K562 (cell line): ENCODE measurements around the gene SMIM17. TPM values are rescaled to one million over a fixed set of nuclear protein-coding genes. Genes with fewer than 3 reads are reported as not detected.

Experiments
- ATAC-seq: fragments of 200-7000 bp; cut with Tn5 transposase; 3 replicates; pipeline ENCODE4 v1.9.1; 2020; ENCODE audit warnings: moderate library complexity
- BruUV-seq: library from RNA; stranded (reverse); fragments of 400-500 nt; replicated peaks from 2 replicates; lab custom pipeline; 2021; lab: Mats Ljungman, UMichigan
- CTCF ChIA-PET: fragments of 300-600 bp; formaldehyde crosslinking; extraction: SDS; loops from one replicate; lab custom pipeline; 2021; ENCODE audit warnings: low intra/inter-chr PET ratio; lab: Yijun Ruan, JAX
- POLR2A ChIA-PET: fragments of 300-600, 350-650 bp; sonication (Branson Sonifier 250); formaldehyde crosslinking; extraction: SDS; loops from one replicate; lab custom pipeline; 2021; ENCODE audit warnings: antibody characterized with exemption, inconsistent platforms; lab: Yijun Ruan, JAX
- DNase-seq, 4 experiments: peaks; one replicate each; pipeline versions ENCODE4 v3.0.0 to v3.0.0-alpha.2; 2011 to 2018; ENCODE audit warnings: low spot score in 3 of 4, mixed read lengths in 3 of 4; ENCODE audit errors: extremely low read depth in 1 of 4
- FAIRE-seq: peaks from 2 replicates; lab custom pipeline; 2011; peaks lifted over from hg19 to GRCh38; lab: Jason Lieb, UNC
- H2AFZ ChIP-seq: 2 replicates; pipeline ENCODE4 v1.6.0; 2011; ENCODE audit warnings: low read depth, low read length, control low read depth, inconsistent platforms
- H3K27ac ChIP-seq: fragments of 200-600 bp; 3 replicates; pipeline ENCODE4 v1.8.0; 2011; ENCODE audit warnings: low read depth, mild to moderate bottlenecking, control low read depth, inconsistent platforms, low read length, moderate library complexity, mixed read lengths; ENCODE audit errors: extremely low read depth
- H3K27me3 ChIP-seq, 2 experiments: fragments of 300-600 bp in 1 of 2; 2 replicates in 1 of 2; 3 replicates in 1 of 2; pipeline versions ENCODE4 v1.6.0 to v1.8.0; 2011; ENCODE audit warnings: inconsistent platforms in 2 of 2, low read length in 2 of 2, mild to moderate bottlenecking in 1 of 2, mixed read lengths in 1 of 2, moderate library complexity in 1 of 2; ENCODE audit not compliant: control insufficient read depth in 2 of 2, insufficient read depth in 2 of 2
- H3K36me3 ChIP-seq: fragments of 300-600 bp; 3 replicates; pipeline ENCODE4 v1.8.0; 2011; ENCODE audit warnings: mild to moderate bottlenecking, low read length, inconsistent platforms; ENCODE audit not compliant: control insufficient read depth, insufficient read depth
- H3K4me1 ChIP-seq, 2 experiments: fragments of 200-600 bp in 1 of 2; replicated peaks in 1 of 2; 2 replicates in 1 of 2; 3 replicates in 1 of 2; pipeline versions ENCODE4 v1.5.1 to v1.8.0; 2011; ENCODE audit warnings: inconsistent platforms in 2 of 2, low read length in 2 of 2, mild to moderate bottlenecking in 1 of 2, mixed read lengths in 1 of 2, moderate library complexity in 1 of 2; ENCODE audit not compliant: control insufficient read depth in 2 of 2, insufficient read depth in 2 of 2
- H3K4me2 ChIP-seq: 2 replicates; pipeline ENCODE4 v1.6.1; 2011; ENCODE audit warnings: low read length, control low read depth, inconsistent platforms, mixed read lengths; ENCODE audit not compliant: insufficient read depth
- H3K4me3 ChIP-seq: fragments of 200-600 bp; sonication (generic), shearing (Covaris generic); 2 replicates; pipeline ENCODE4 v1.5.1; 2016; ENCODE audit warnings: control low read depth, inconsistent platforms
- H3K79me2 ChIP-seq: fragments of 200-600 bp; 3 replicates; pipeline ENCODE4 v1.8.0; 2011; ENCODE audit warnings: low read length, inconsistent platforms; ENCODE audit not compliant: control insufficient read depth, insufficient read depth
- H3K9ac ChIP-seq, 2 experiments: 2 replicates each; pipeline versions ENCODE4 v1.6.0 to v1.6.1; 2011; ENCODE audit warnings: low read depth in 2 of 2, low read length in 2 of 2, control low read depth in 1 of 2, inconsistent platforms in 1 of 2, mild to moderate bottlenecking in 1 of 2, mixed read lengths in 1 of 2; ENCODE audit not compliant: insufficient read depth in 1 of 2
- H3K9me1 ChIP-seq: one replicate; pipeline ENCODE4 v1.6.0; 2011; ENCODE audit warnings: inconsistent platforms, mild to moderate bottlenecking, low read length, moderate library complexity; ENCODE audit not compliant: control insufficient read depth, insufficient read depth
- H3K9me3 ChIP-seq: replicated peaks from 2 replicates; pipeline ENCODE4 v1.5.1; 2011; ENCODE audit warnings: low read depth, low read length, inconsistent platforms; ENCODE audit not compliant: control insufficient read depth, insufficient read depth
- H4K20me1 ChIP-seq: replicated peaks from 2 replicates; pipeline ENCODE4 v1.6.1; 2011; ENCODE audit warnings: low read length, inconsistent platforms, mixed read lengths; ENCODE audit not compliant: control insufficient read depth, insufficient read depth
- ARID1B ChIP-seq: fragments of 450-650 bp; IDR thresholded peaks from 2 replicates; pipeline ENCODE4 v1.6.1; 2016; ENCODE audit warnings: antibody characterized with exemption, mild to moderate bottlenecking, inconsistent platforms
- CAMTA2 ChIP-seq: fragments of 250-450 bp; sonication (Bioruptor Pico); conservative IDR thresholded peaks from 2 replicates; pipeline ENCODE4 v1.5.1; 2022
- EGR1 ChIP-seq: fragments of 450-650 bp; conservative IDR thresholded peaks from 2 replicates; pipeline ENCODE4 v1.6.1; 2017; ENCODE audit warnings: mild to moderate bottlenecking
- MAZ ChIP-seq, 2 experiments: fragments of 450-650 bp in 1 of 2; sonication (generic) in 1 of 2; formaldehyde crosslinking; IDR thresholded peaks in 1 of 2; conservative IDR thresholded peaks in 1 of 2; 2 replicates each; pipeline versions ENCODE4 v1.4.0 to v1.5.0; 2020; ENCODE audit warnings: mild to moderate bottlenecking in 1 of 2, missing genetic modification reagents in 1 of 2
- MEF2A ChIP-seq: IDR thresholded peaks from 2 replicates; pipeline ENCODE4 v1.6.1; 2011; ENCODE audit warnings: low read depth, mild to moderate bottlenecking, low read length, moderate library complexity; ENCODE audit not compliant: control insufficient read depth
- WGBS: fragments of 100-300 bp; shearing (Covaris generic); methylation state at CpG from one replicate; pipeline ENCODE4 v1.1.6; 2016; ENCODE audit warnings: low coverage, mixed read lengths; ENCODE audit not compliant: insufficient coverage; ENCODE audit errors: missing lambda C conversion rate; 5-methylcytosine and 5-hydroxymethylcytosine counted together
- in situ Hi-C: fragments of 300-500 bp; cut with MboI; formaldehyde crosslinking; loops from 4 replicates; pipeline ENCODE4 v1.15.0; 2018; ENCODE audit warnings: inconsistent platforms, mixed read lengths
- intact Hi-C: fragments of 100-400 bp; cut with micrococcal nuclease; formaldehyde crosslinking; loops from 2 replicates; pipeline ENCODE4 v1.14.2; 2022
- polyA plus RNA-seq, 8 experiments: library from polyadenylated mRNA; depleted of rRNA in 4 of 8; stranded (reverse) in 5 of 8; unstranded in 3 of 8; fragments of >200 nt; fragmentation: Nextera tagmentation in 2 of 8; fragmentation: Illumina TruSeq in 1 of 8; extraction: Ambion mirVana in 2 of 8; extraction: Trizol in 1 of 8; gene quantifications; 2 replicates each; pipeline versions ENCODE4 v1.2.1 to v1.2.3, GENCODE V29; 2011 to 2014; ENCODE audit warnings: inconsistent platforms in 1 of 8, missing spikeins in 1 of 8
- total RNA-seq, 7 experiments: library from RNA; depleted of rRNA in 6 of 7; stranded (reverse); fragments of >200 nt in 6 of 7; fragmentation: Illumina TruSeq in 2 of 7; extraction: Trizol in 2 of 7; gene quantifications; 2 replicates each; pipeline versions ENCODE4 v1.2.1 to v1.2.3, GENCODE V29; 2011 to 2021; ENCODE audit warnings: low replicate concordance in 1 of 7
- TF ChIP-seq, protein P1 (sequence below), 2 experiments: fragments of 450-650 bp; formaldehyde crosslinking in 1 of 2; IDR thresholded peaks; 2 replicates each; pipeline versions ENCODE4 v1.4.0 to v1.6.1; 2014 to 2020; ENCODE audit warnings: mild to moderate bottlenecking in 2 of 2, borderline replicate concordance in 1 of 2, low read depth in 1 of 2

SMIM17 gene
- total and polyA plus RNA-seq, 9 of the 15 experiments (the other 6 are each of a cell fraction or from before 2014, with no cell fraction given), result not detected

DNA sequence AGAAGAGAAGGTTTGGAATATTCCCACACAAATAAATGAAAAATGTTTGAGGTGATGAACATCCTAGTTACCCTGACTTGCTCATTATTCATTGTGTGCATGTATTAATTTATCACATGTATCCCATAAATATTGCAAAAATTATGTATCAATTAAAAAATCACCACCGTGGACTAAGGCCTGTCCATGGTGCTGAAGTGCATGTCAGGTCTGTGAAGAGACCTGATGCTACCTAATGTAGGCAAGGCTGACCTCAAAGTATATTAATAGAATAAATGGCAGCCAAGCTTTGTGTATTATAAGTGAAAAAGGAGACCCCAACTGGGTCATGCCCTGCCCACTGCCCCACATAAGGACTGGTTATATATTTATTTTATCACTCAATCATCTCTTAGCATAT lies 63.0 kb downstream of the SMIM17 start:
- no peak for TF ChIP-seq EGR1
- TF ChIP-seq, protein P1, sequence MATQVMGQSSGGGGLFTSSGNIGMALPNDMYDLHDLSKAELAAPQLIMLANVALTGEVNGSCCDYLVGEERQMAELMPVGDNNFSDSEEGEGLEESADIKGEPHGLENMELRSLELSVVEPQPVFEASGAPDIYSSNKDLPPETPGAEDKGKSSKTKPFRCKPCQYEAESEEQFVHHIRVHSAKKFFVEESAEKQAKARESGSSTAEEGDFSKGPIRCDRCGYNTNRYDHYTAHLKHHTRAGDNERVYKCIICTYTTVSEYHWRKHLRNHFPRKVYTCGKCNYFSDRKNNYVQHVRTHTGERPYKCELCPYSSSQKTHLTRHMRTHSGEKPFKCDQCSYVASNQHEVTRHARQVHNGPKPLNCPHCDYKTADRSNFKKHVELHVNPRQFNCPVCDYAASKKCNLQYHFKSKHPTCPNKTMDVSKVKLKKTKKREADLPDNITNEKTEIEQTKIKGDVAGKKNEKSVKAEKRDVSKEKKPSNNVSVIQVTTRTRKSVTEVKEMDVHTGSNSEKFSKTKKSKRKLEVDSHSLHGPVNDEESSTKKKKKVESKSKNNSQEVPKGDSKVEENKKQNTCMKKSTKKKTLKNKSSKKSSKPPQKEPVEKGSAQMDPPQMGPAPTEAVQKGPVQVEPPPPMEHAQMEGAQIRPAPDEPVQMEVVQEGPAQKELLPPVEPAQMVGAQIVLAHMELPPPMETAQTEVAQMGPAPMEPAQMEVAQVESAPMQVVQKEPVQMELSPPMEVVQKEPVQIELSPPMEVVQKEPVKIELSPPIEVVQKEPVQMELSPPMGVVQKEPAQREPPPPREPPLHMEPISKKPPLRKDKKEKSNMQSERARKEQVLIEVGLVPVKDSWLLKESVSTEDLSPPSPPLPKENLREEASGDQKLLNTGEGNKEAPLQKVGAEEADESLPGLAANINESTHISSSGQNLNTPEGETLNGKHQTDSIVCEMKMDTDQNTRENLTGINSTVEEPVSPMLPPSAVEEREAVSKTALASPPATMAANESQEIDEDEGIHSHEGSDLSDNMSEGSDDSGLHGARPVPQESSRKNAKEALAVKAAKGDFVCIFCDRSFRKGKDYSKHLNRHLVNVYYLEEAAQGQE (IDR thresholded peaks at IDR 0.05; ENCODE audit: borderline replicate concordance), result peak; percentile 89
- TF ChIP-seq, protein P1 (CRISPR knock-in tag; IDR thresholded peaks at IDR 0.05; ENCODE audit: low read depth), result peak; percentile 81
- no peak for TF ChIP-seq MAZ (CRISPR knock-in tag; conservative IDR thresholded peaks at IDR 0.05 in 1 of 2, IDR thresholded peaks at IDR 0.05 in 1 of 2)
- TF ChIP-seq CAMTA2, result no peak
- TF ChIP-seq MEF2A, result no peak
- TF ChIP-seq ARID1B, result no peak
- Histone ChIP-seq H3K4me3 (no peak overlapping the region), H3K4me1 (no peaks in the 10 kb centered on the region), H3K79me2 (no peaks in the 10 kb centered on the region), H3K9me3 (no peaks in the 10 kb centered on the region), H3K4me2 (no peak overlapping the region), H4K20me1 (no peaks in the 10 kb centered on the region), H3K27ac (no peak overlapping the region), H3K27me3 (no peaks in the 10 kb centered on the region), H3K9ac (no peak overlapping the region), H3K9me1 (no peaks in the 10 kb centered on the region), H3K36me3 (no peaks in the 10 kb centered on the region), H2AFZ (no peak overlapping the region)
- no TSS peak for BruUV-seq
- in situ Hi-C loops (no loop called here), intact Hi-C loops (no loop called here)
- FAIRE-seq, result no peak
- ChIA-PET CTCF (no interaction called here), POLR2A (no interaction called here)
- ATAC-seq, result no peak
- 20% methylated on average over 1 of the region's 1 CpG for WGBS
- peak in 1 of 4 experiments; percentile 18 for DNase-seq
